Liver (tissue), 9 donors: ENCODE data around the gene AREG. TPM values are rescaled to one million over a fixed set of nuclear protein-coding genes. Genes with fewer than 3 reads are reported as not detected.

ENCODE experiments used
- DNase-seq: peaks from one replicate; pipeline ENCODE4 v3.0.0-alpha.2; 2017; ENCODE audit warnings: low spot score
- H3K27ac ChIP-seq, 2 donors: one replicate each; pipeline ENCODE4 v1.7.0; 2013; ENCODE audit warnings: inconsistent platforms in 2 of 2, low read length in 2 of 2, control low read depth in 1 of 2, low read depth in 1 of 2, mild to moderate bottlenecking in 1 of 2
- H3K27me3 ChIP-seq, 4 donors: one replicate each; pipeline versions ENCODE4 v1.6.1 to v1.7.0; 2013; ENCODE audit warnings: low read length in 3 of 4, inconsistent platforms in 1 of 4, mild to moderate bottlenecking in 1 of 4, moderate library complexity in 1 of 4; ENCODE audit not compliant: control insufficient read depth in 4 of 4, insufficient read depth in 4 of 4
- H3K36me3 ChIP-seq, 4 donors: one replicate each; pipeline versions ENCODE4 v1.6.1 to v1.7.0; 2013; ENCODE audit warnings: low read length in 3 of 4, mild to moderate bottlenecking in 3 of 4, low read depth in 1 of 4, moderate library complexity in 1 of 4; ENCODE audit not compliant: control insufficient read depth in 4 of 4, insufficient read depth in 3 of 4
- H3K4me1 ChIP-seq, 4 donors: one replicate each; pipeline versions ENCODE4 v1.6.1 to v1.7.0; 2013; ENCODE audit warnings: low read length in 3 of 4, mild to moderate bottlenecking in 3 of 4, moderate library complexity in 1 of 4; ENCODE audit not compliant: control insufficient read depth in 4 of 4, insufficient read depth in 4 of 4
- H3K4me3 ChIP-seq, 3 donors: one replicate each; pipeline versions ENCODE4 v1.6.1 to v1.7.0; 2013; ENCODE audit warnings: low read length in 3 of 3, control low read depth in 1 of 3, low read depth in 1 of 3, mild to moderate bottlenecking in 1 of 3
- H3K9ac ChIP-seq, 2 donors: one replicate each; pipeline ENCODE4 v1.7.0; 2013; ENCODE audit warnings: low read length in 2 of 2, mild to moderate bottlenecking in 2 of 2, moderate library complexity in 2 of 2, control low read depth in 1 of 2, low read depth in 1 of 2
- H3K9me3 ChIP-seq, 4 donors: one replicate each; pipeline versions ENCODE4 v1.6.1 to v1.7.0; 2013; ENCODE audit warnings: low read length in 3 of 4; ENCODE audit not compliant: control insufficient read depth in 4 of 4
- EGR1 ChIP-seq, 2 donors: IDR thresholded peaks; 2 replicates each; pipeline ENCODE4 v1.6.1; 2016 to 2018; ENCODE audit warnings: antibody characterized with exemption in 2 of 2, low read depth in 2 of 2
- FOXA1 ChIP-seq: IDR thresholded peaks from 2 replicates; pipeline ENCODE4 v1.6.1; 2016; ENCODE audit warnings: antibody characterized with exemption
- FOXA2 ChIP-seq: IDR thresholded peaks from 2 replicates; pipeline ENCODE4 v1.6.1; 2016; ENCODE audit warnings: antibody characterized with exemption
- GABPA ChIP-seq, 2 donors: IDR thresholded peaks in 1 of 2; conservative IDR thresholded peaks in 1 of 2; 2 replicates each; pipeline ENCODE4 v1.6.1; 2016; ENCODE audit warnings: antibody characterized with exemption in 2 of 2, mild to moderate bottlenecking in 1 of 2, moderate library complexity in 1 of 2
- HNF4A ChIP-seq, 2 donors: conservative IDR thresholded peaks; 2 replicates each; pipeline ENCODE4 v1.6.1; 2016; ENCODE audit warnings: antibody characterized with exemption in 2 of 2, mild to moderate bottlenecking in 2 of 2
- HNF4G ChIP-seq: IDR thresholded peaks from 2 replicates; pipeline ENCODE4 v1.6.1; 2016; ENCODE audit warnings: antibody characterized with exemption
- JUND ChIP-seq, 2 donors: IDR thresholded peaks; 2 replicates each; pipeline ENCODE4 v1.6.1; 2016; ENCODE audit warnings: antibody characterized with exemption in 2 of 2
- NR2F2 ChIP-seq: IDR thresholded peaks from 2 replicates; pipeline ENCODE4 v1.6.1; 2016; ENCODE audit warnings: antibody characterized with exemption
- RAD21 ChIP-seq, 2 donors: IDR thresholded peaks; 2 replicates each; pipeline ENCODE4 v1.6.1; 2016; ENCODE audit warnings: antibody characterized with exemption in 2 of 2, mild to moderate bottlenecking in 2 of 2
- RXRA ChIP-seq, 2 donors: IDR thresholded peaks; 2 replicates each; pipeline ENCODE4 v1.6.1; 2017 to 2018; ENCODE audit warnings: antibody characterized with exemption in 2 of 2, mild to moderate bottlenecking in 1 of 2
- SP1 ChIP-seq: IDR thresholded peaks from 2 replicates; pipeline ENCODE4 v1.6.1; 2018; ENCODE audit warnings: antibody characterized with exemption, mild to moderate bottlenecking
- TAF1 ChIP-seq: conservative IDR thresholded peaks from 2 replicates; pipeline ENCODE4 v1.6.1; 2016; ENCODE audit warnings: antibody characterized with exemption, mild to moderate bottlenecking
- YY1 ChIP-seq: IDR thresholded peaks from 2 replicates; pipeline ENCODE4 v1.6.1; 2016; ENCODE audit warnings: antibody characterized with exemption, mild to moderate bottlenecking
- WGBS: extraction: QIAGEN DNeasy Blood & Tissue Kit; methylation state at CpG from one replicate; pipeline ENCODE4 v1.1.7; 2013; 5-methylcytosine and 5-hydroxymethylcytosine counted together
- polyA plus RNA-seq, 2 donors: library from polyadenylated mRNA; stranded (reverse) in 1 of 2; unstranded in 1 of 2; fragments of 200-250 nt in 1 of 2; fragments of >200 nt in 1 of 2; fragmentation: Nextera tagmentation in 1 of 2; extraction: Ambion mirVana in 1 of 2; gene quantifications; one replicate each; pipeline versions ENCODE4 v1.2.1 to v1.2.3, GENCODE V29; 2013 to 2015
- total RNA-seq, 2 donors: library from RNA; depleted of rRNA; stranded (reverse); fragments of >200 nt; gene quantifications; one replicate each; pipeline ENCODE4 v1.2.3, GENCODE V29; 2014
- TF ChIP-seq, protein P1 (sequence below): fragments of 150-350 bp; IDR thresholded peaks from 2 replicates; pipeline ENCODE4 v1.5.1; 2017; ENCODE audit warnings: improper control_type of control experiment, low read depth, low read length; ENCODE audit not compliant: missing input control
- TF ChIP-seq, protein P2 (sequence below): IDR thresholded peaks from 2 replicates; pipeline ENCODE4 v1.6.1; 2016; ENCODE audit warnings: antibody characterized with exemption
- TF ChIP-seq, protein P3 (sequence below): IDR thresholded peaks from 2 replicates; pipeline ENCODE4 v1.6.1; 2016; ENCODE audit warnings: antibody characterized with exemption
- TF ChIP-seq, protein P4 (sequence below): IDR thresholded peaks from 2 replicates; pipeline ENCODE4 v1.6.1; 2016; ENCODE audit warnings: antibody characterized with exemption
- TF ChIP-seq, protein P5 (sequence below): IDR thresholded peaks from 2 replicates; pipeline ENCODE4 v1.6.1; 2016; ENCODE audit warnings: antibody characterized with exemption, mild to moderate bottlenecking
- donor health status: healthy.
- donor health status: healthy.
- donor health status: healthy.
- donor health status: healthy.
- donor health status: healthy.

Gene AREG
- total and polyA plus RNA-seq, 4 donors = 0.06 to 0.71 TPM; not detected in 2

DNA sequence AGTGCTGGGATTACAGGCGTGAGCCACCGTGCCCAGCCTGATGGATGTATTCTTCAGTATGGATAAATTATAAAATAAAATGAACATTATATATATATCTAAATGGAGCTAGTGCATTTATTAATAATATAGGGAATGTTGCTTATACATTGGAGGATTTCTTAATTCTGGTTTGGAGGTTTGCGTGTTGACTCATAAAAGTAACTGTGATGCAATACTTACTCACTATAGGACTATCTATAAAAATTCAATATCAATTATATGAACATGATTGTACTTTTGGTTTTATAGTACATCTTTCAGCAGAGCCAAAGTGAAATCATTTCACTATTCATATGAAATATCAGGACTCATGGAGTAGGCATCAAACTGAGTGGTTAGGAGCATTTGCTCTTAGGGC is 3.2 kb upstream of the AREG start:
- H3K27me3 ChIP-seq = peaks cover 0 to 3% (median 0%) of the 10 kb centered on the region in 4 donors
- no peak overlapping the region for H3K27ac ChIP-seq
- H3K4me3 ChIP-seq = no peak overlapping the region
- no peaks in the 10 kb centered on the region for H3K9me3 ChIP-seq
- whole genome bisulfite sequencing = 95% methylated on average over 3 of the region's 3 CpGs
- H3K9ac ChIP-seq = no peak overlapping the region
- no peak for DNase-seq
- TF ChIP-seq FOXA2 (no peak), RXRA (IDR thresholded peaks at IDR 0.05) (no peak), FOXA1 (no peak), EGR1 (IDR thresholded peaks at IDR 0.05; ENCODE audit: low read depth in 2 of 2) (no peak)
- no peaks in the 10 kb centered on the region for H3K36me3 ChIP-seq
- peaks cover 0 to 10% (median 6%) of the 10 kb centered on the region in 4 donors for H3K4me1 ChIP-seq

DNA sequence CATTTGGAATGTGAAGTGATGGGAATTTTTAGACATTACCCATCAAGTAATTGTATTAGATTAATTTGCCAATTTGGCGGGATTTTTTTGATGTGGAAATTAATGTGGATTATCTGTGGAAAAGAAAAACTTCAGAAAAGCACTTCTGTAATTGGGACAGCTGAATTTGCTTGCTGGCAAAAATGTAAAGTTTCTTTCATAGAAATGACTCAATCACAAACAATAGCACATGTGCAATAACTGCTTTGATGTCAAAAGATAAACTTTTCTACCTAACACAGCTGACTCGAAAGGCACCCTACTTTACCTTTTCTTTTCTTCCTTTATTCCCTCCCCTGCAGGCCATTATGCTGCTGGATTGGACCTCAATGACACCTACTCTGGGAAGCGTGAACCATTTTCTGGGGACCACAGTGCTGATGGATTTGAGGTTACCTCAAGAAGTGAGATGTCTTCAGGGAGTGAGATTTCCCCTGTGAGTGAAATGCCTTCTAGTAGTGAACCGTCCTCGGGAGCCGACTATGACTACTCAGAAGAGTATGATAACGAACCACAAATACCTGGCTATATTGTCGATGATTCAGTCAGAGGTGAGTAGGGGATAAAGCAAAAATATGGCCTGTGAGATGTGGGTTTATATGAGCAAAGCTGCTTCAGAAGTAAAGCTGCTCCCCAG is 1.4 kb downstream of the AREG start:
- TF ChIP-seq EGR1 (IDR thresholded peaks at IDR 0.05; ENCODE audit: low read depth in 2 of 2) (no peak), RAD21 (IDR thresholded peaks at IDR 0.05) (no peak), GABPA (IDR thresholded peaks at IDR 0.05 in 1 of 2, conservative IDR thresholded peaks at IDR 0.05 in 1 of 2) (no peak), FOXA1 (no peak), NR2F2 (no peak), RXRA (IDR thresholded peaks at IDR 0.05) (no peak), TAF1 (no peak), SP1 (no peak), JUND (IDR thresholded peaks at IDR 0.05) (no peak), HNF4A (conservative IDR thresholded peaks at IDR 0.05) (no peak), HNF4G (no peak), FOXA2 (no peak), YY1 (no peak)
- TF ChIP-seq, protein P1, sequence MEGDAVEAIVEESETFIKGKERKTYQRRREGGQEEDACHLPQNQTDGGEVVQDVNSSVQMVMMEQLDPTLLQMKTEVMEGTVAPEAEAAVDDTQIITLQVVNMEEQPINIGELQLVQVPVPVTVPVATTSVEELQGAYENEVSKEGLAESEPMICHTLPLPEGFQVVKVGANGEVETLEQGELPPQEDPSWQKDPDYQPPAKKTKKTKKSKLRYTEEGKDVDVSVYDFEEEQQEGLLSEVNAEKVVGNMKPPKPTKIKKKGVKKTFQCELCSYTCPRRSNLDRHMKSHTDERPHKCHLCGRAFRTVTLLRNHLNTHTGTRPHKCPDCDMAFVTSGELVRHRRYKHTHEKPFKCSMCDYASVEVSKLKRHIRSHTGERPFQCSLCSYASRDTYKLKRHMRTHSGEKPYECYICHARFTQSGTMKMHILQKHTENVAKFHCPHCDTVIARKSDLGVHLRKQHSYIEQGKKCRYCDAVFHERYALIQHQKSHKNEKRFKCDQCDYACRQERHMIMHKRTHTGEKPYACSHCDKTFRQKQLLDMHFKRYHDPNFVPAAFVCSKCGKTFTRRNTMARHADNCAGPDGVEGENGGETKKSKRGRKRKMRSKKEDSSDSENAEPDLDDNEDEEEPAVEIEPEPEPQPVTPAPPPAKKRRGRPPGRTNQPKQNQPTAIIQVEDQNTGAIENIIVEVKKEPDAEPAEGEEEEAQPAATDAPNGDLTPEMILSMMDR = no peak
- TF ChIP-seq, protein P2, sequence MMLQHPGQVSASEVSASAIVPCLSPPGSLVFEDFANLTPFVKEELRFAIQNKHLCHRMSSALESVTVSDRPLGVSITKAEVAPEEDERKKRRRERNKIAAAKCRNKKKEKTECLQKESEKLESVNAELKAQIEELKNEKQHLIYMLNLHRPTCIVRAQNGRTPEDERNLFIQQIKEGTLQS = no peak
- TF ChIP-seq, protein P3, sequence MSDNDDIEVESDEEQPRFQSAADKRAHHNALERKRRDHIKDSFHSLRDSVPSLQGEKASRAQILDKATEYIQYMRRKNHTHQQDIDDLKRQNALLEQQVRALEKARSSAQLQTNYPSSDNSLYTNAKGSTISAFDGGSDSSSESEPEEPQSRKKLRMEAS = no peak
- TF ChIP-seq, protein P4, sequence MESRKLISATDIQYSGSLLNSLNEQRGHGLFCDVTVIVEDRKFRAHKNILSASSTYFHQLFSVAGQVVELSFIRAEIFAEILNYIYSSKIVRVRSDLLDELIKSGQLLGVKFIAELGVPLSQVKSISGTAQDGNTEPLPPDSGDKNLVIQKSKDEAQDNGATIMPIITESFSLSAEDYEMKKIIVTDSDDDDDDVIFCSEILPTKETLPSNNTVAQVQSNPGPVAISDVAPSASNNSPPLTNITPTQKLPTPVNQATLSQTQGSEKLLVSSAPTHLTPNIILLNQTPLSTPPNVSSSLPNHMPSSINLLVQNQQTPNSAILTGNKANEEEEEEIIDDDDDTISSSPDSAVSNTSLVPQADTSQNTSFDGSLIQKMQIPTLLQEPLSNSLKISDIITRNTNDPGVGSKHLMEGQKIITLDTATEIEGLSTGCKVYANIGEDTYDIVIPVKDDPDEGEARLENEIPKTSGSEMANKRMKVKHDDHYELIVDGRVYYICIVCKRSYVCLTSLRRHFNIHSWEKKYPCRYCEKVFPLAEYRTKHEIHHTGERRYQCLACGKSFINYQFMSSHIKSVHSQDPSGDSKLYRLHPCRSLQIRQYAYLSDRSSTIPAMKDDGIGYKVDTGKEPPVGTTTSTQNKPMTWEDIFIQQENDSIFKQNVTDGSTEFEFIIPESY = no peak
- TF ChIP-seq, protein P5, sequence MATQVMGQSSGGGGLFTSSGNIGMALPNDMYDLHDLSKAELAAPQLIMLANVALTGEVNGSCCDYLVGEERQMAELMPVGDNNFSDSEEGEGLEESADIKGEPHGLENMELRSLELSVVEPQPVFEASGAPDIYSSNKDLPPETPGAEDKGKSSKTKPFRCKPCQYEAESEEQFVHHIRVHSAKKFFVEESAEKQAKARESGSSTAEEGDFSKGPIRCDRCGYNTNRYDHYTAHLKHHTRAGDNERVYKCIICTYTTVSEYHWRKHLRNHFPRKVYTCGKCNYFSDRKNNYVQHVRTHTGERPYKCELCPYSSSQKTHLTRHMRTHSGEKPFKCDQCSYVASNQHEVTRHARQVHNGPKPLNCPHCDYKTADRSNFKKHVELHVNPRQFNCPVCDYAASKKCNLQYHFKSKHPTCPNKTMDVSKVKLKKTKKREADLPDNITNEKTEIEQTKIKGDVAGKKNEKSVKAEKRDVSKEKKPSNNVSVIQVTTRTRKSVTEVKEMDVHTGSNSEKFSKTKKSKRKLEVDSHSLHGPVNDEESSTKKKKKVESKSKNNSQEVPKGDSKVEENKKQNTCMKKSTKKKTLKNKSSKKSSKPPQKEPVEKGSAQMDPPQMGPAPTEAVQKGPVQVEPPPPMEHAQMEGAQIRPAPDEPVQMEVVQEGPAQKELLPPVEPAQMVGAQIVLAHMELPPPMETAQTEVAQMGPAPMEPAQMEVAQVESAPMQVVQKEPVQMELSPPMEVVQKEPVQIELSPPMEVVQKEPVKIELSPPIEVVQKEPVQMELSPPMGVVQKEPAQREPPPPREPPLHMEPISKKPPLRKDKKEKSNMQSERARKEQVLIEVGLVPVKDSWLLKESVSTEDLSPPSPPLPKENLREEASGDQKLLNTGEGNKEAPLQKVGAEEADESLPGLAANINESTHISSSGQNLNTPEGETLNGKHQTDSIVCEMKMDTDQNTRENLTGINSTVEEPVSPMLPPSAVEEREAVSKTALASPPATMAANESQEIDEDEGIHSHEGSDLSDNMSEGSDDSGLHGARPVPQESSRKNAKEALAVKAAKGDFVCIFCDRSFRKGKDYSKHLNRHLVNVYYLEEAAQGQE = no peak
- no peaks in the 10 kb centered on the region for H3K9me3 ChIP-seq
- H3K36me3 ChIP-seq = no peaks in the 10 kb centered on the region
- H3K4me1 ChIP-seq = peaks cover 0 to 10% (median 7%) of the 10 kb centered on the region in 4 donors
- H3K9ac ChIP-seq = no peak overlapping the region
- no peak overlapping the region for H3K4me3 ChIP-seq
- no peak overlapping the region for H3K27ac ChIP-seq
- WGBS = 94% methylated on average over 8 of the region's 8 CpGs
- DNase-seq = no peak
- H3K27me3 ChIP-seq = peaks cover 0 to 3% (median 1%) of the 10 kb centered on the region in 4 donors
